Stomach (tissue), 9 donors: Measurements from ENCODE around the gene TMEM219. TPM values are rescaled to one million over a fixed set of nuclear protein-coding genes. Genes with fewer than 3 reads are reported as not detected.

ENCODE experiments used
- DNase-seq, 2 donors: peaks; one replicate each; pipeline versions ENCODE4 v3.0.0 to v3.0.0-alpha.2; 2013 to 2019
- H3K27ac ChIP-seq, 5 donors: fragments of 200-600 bp in 4 of 5; sonication (generic) in 4 of 5; one replicate each; pipeline ENCODE4 v1.5.1; 2013 to 2019; ENCODE audit warnings: mild to moderate bottlenecking in 1 of 5, moderate library complexity in 1 of 5
- H3K27me3 ChIP-seq, 3 donors: fragments of 200-600 bp; sonication (generic); one replicate each; pipeline ENCODE4 v1.5.1; 2017 to 2019; ENCODE audit warnings: mixed run types in 1 of 3
- H3K36me3 ChIP-seq, 4 donors: fragments of 200-600 bp; sonication (generic); 1 replicate in 3 of 4; 2 replicates in 1 of 4; pipeline ENCODE4 v1.5.1; 2016 to 2019
- H3K4me1 ChIP-seq, 4 donors: fragments of 200-600 bp; sonication (generic); one replicate each; pipeline ENCODE4 v1.5.1; 2016 to 2019
- H3K4me3 ChIP-seq, 4 donors: fragments of 200-600 bp; sonication (generic) in 3 of 4; one replicate each; pipeline ENCODE4 v1.5.1; 2016 to 2019; ENCODE audit warnings: mild to moderate bottlenecking in 1 of 4
- H3K9me3 ChIP-seq, 4 donors: fragments of 200-600 bp; sonication (generic); one replicate each; pipeline ENCODE4 v1.5.1; 2016 to 2019
- EP300 ChIP-seq: sonication (generic); formaldehyde crosslinking; IDR thresholded peaks from one replicate; pipeline ENCODE4 v1.6.1; 2017; ENCODE audit warnings: antibody characterized with exemption
- POLR2A ChIP-seq, 4 donors: fragments of 450-650 bp; IDR thresholded peaks; one replicate each; pipeline ENCODE4 v1.6.1; 2016; ENCODE audit warnings: antibody characterized with exemption in 4 of 4, control low read depth in 2 of 4, mild to moderate bottlenecking in 1 of 4, moderate library complexity in 1 of 4
- POLR2AphosphoS5 ChIP-seq, 3 donors: sonication (generic); formaldehyde crosslinking; IDR thresholded peaks; one replicate each; pipeline ENCODE4 v1.6.1; 2016; ENCODE audit warnings: antibody characterized with exemption in 3 of 3
- WGBS, 5 donors: extraction: QIAGEN DNeasy Blood & Tissue Kit in 3 of 5; methylation state at CpG; one replicate each; pipeline versions ENCODE4 v1.1.5 to v1.1.7; 2013 to 2018; 5-methylcytosine and 5-hydroxymethylcytosine counted together
- intact Hi-C: fragments of 100-400 bp; cut with DNase I; formaldehyde crosslinking; loops from one replicate; pipeline ENCODE4 v1.15.1; 2023; ENCODE audit warnings: low total_unique reads
- polyA plus RNA-seq, 3 donors: library from polyadenylated mRNA; stranded (reverse); fragments of 200-250 nt; gene quantifications; one replicate each; pipeline ENCODE4 v1.2.3, GENCODE V29; 2013
- total RNA-seq, 5 donors: library from RNA; depleted of rRNA; stranded (reverse); fragments of >200 nt; gene quantifications; one replicate each; pipeline versions ENCODE4 v1.1.0 to v1.2.3, GENCODE V29; 2014 to 2016
- TF ChIP-seq, protein P1 (sequence below), 7 experiments: fragments of 450-650 bp in 4 of 7; fragments of 200-600 bp in 3 of 7; sonication (generic) in 3 of 7; IDR thresholded peaks; one replicate each; pipeline ENCODE4 v1.5.1; 2016 to 2019; ENCODE audit warnings: antibody characterized with exemption in 7 of 7, control low read depth in 2 of 7, mild to moderate bottlenecking in 1 of 7
- donor health status: healthy with polysubstance abuse.
- donor health status: Bipolar disorder and iron deficiency.
- donor health status: healthy.

The TMEM219 gene
- total and polyA plus RNA-seq, 8 donors = 32.1 to 286 (median 139) TPM

DNA sequence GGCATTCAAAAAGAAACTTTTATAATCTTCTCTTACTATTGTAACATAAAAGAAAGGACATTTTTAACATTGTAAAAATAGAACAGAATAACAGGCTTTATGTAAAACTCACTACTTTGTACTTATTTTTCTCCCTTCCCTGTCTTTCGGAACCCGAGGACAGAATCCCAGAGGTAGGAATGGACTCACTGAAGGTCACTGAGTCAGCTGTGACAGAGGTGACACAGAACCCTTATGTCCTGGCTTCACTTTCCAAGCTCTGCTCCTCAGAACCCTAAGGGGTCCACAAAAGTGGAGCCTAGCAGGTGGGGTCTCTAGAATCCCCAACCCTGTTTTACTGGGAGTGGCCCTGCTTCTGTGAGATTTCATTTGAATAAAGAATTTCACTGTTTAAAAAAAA is 39.6 kb upstream of the TMEM219 start:
- peaks cover 17 to 39% (median 27%) of the 10 kb centered on the region in 4 donors for H3K4me1 ChIP-seq
- H3K36me3 ChIP-seq = peaks cover 4 to 63% (median 59%) of the 10 kb centered on the region in 4 donors
- no peak overlapping the region for H3K4me3 ChIP-seq
- no peaks in the 10 kb centered on the region for H3K9me3 ChIP-seq
- no peaks in the 10 kb centered on the region for H3K27me3 ChIP-seq
- intact Hi-C loops = no loop called here
- no peak for DNase-seq
- no peak for TF ChIP-seq POLR2A (IDR thresholded peaks at IDR 0.05)
- no peak for TF ChIP-seq POLR2AphosphoS5 (IDR thresholded peaks at IDR 0.05)
- TF ChIP-seq, protein P1, sequence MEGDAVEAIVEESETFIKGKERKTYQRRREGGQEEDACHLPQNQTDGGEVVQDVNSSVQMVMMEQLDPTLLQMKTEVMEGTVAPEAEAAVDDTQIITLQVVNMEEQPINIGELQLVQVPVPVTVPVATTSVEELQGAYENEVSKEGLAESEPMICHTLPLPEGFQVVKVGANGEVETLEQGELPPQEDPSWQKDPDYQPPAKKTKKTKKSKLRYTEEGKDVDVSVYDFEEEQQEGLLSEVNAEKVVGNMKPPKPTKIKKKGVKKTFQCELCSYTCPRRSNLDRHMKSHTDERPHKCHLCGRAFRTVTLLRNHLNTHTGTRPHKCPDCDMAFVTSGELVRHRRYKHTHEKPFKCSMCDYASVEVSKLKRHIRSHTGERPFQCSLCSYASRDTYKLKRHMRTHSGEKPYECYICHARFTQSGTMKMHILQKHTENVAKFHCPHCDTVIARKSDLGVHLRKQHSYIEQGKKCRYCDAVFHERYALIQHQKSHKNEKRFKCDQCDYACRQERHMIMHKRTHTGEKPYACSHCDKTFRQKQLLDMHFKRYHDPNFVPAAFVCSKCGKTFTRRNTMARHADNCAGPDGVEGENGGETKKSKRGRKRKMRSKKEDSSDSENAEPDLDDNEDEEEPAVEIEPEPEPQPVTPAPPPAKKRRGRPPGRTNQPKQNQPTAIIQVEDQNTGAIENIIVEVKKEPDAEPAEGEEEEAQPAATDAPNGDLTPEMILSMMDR (IDR thresholded peaks at IDR 0.05) = no peak
- no peak for TF ChIP-seq EP300
- H3K27ac ChIP-seq = no peak overlapping the region
- WGBS, 5 donors = 92 to 98% (median 95%) methylated on average over 2 of the region's 2 CpGs

DNA sequence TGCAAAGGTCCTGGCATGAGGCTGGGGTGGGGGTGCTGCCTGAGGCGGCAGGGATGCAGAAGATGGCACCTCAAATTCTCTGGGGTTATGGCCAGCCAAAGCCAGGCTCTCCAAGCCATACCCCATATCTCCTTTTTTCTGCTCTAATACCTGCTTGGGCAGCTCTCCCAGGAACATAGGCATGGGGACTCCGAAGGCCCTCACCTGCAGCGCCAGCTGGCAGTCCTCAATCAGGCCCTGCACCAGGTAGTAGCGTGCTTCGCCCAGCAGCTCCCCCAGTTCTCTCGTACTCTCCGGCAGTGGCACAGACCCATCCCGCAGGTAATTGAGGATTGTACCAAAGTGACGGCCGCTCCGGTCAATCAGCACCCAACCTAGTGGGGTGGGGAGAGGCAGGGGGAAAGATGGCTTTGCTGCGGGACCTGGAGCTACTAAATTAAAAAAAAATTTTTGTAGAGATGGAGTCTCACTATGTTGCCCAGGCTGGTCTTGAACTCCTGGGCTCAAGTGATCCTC is 38.8 kb upstream of the TMEM219 start:
- H3K4me3 ChIP-seq = no peak overlapping the region
- H3K36me3 ChIP-seq = peaks cover 4 to 56% (median 53%) of the 10 kb centered on the region in 4 donors
- no peak overlapping the region for H3K27ac ChIP-seq
- no peak for TF ChIP-seq EP300
- TF ChIP-seq, protein P1 (IDR thresholded peaks at IDR 0.05) = no peak
- no peak for TF ChIP-seq POLR2A (IDR thresholded peaks at IDR 0.05)
- TF ChIP-seq POLR2AphosphoS5 (IDR thresholded peaks at IDR 0.05) = no peak
- peaks cover 20 to 44% (median 30%) of the 10 kb centered on the region in 4 donors for H3K4me1 ChIP-seq
- intact Hi-C loops = no loop called here
- H3K9me3 ChIP-seq = no peaks in the 10 kb centered on the region
- H3K27me3 ChIP-seq = no peaks in the 10 kb centered on the region
- DNase-seq = no peak
- WGBS, 5 donors = 95 to 98% (median 96%) methylated on average over 12 of the region's 12 CpGs

DNA sequence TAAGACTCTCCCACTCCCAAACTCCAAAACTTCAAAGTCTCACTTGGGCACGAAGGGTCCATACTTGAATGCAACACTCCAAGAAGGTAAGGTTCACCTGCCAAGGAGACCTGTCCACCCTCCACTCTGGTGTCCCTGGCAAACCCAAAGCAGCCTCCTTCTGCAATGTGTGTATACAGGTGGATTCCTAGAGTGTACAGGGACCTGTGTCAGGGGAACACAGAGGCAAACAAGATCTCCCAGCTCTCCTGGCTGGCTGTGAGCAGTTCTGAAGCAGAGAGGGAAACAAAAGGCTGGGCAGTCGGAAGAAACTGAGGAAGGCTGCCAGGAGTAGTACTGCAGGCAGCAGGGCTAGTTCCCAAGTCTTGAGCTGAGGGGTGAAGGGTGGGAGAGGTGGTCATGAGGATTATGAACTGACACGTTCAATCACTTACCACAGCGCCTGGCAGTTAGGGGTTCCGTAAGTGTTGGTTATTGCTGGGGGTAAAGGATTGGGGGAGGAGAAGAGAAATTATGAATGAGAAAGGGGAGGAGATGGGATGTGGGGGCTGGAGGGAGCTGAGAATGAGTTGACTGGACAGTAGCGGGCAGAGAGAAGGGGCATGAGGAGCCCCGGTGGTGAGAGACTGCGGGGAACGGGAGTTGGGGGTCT is 36.6 kb upstream of the TMEM219 start:
- intact Hi-C loops = no loop called here
- TF ChIP-seq POLR2A (IDR thresholded peaks at IDR 0.05) (no peak), EP300 (no peak), POLR2AphosphoS5 (IDR thresholded peaks at IDR 0.05) (no peak)
- TF ChIP-seq, protein P1 (IDR thresholded peaks at IDR 0.05) = no peak
- Histone ChIP-seq H3K27me3 (no peaks in the 10 kb centered on the region), H3K9me3 (no peaks in the 10 kb centered on the region), H3K27ac (peak overlapping the region in 4 of 5 donors; percentile 84 to 92 (median 90)), H3K4me3 (peak overlapping the region; percentile 97 to 100 (median 98)), H3K4me1 (peaks cover 20 to 44% (median 30%) of the 10 kb centered on the region in 4 donors), H3K36me3 (peaks cover 0 to 36% (median 31%) of the 10 kb centered on the region in 4 donors)
- DNase-seq = peak in 1 of 2 donors; percentile 35
- 4 to 12% (median 6%) methylated on average over 7 to 9 of the region's 9 CpGs for WGBS, 5 donors

DNA sequence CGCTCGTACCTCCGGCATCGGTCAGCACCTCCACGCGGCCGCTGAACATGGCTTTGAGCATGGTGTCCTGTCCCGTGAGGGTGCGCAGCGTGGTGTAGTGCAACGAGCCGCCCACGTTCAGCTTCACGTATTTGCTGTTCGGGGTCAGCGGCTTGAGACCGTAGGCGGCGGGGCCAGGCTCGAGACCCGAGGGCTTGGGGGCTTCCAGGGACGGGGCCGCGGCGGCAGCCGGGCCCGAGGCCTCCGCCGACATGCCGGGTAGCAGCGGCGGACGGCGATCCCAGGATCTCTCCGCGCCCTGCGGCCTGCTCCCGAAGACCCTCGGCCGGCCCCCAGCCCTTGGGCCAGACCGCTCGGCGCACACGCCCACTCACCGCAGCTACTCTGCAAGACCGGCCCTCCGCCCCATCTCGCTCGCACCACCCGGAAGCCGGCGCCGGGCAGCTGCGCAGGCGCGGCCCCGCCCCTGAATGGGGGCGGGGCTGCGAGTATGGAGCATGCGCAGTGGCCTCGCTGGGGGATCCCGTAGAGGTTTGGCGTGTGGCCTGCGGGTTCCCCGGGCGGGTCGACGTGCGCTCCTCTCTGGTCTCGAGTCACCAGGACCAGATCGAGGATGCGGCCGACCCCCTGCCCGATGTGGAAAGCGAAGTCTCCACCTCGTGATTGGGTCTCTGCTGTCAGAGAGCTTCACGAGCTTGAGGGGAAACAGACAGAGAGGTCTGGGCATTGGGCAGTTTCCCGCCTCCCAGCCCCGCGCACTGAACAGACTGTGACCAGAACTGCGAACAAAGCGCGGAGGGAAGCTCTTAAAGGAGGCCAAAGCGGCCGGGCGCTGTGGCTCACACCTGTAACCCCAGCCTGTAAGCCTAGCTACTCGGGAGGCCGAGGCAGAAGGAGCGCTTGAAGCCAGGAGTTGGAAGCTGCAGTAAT is 35.8 kb upstream of the TMEM219 start, which contains the start of gene KCTD13:
TSS of gene KCTD13 (minus strand) at position 446 of the 930 bp plus-strand sequence. CDS start at position 253, 193 bp downstream.
- Histone ChIP-seq H3K27ac (peak within 1 kb of the TSS; percentile 84 to 92 (median 91)), H3K27me3 (no peaks in the 10 kb centered on the region), H3K36me3 (peaks cover 0 to 27% (median 23%) of the 10 kb centered on the region in 4 donors), H3K4me1 (peaks cover 20 to 44% (median 30%) of the 10 kb centered on the region in 4 donors), H3K9me3 (no peaks in the 10 kb centered on the region), H3K4me3 (peak within 1 kb of the TSS; percentile 97 to 100 (median 98))
- 0 to 1% (median 0%) methylated on average over 36 to 89 of the region's 89 CpGs for WGBS, 5 donors
- intact Hi-C loops = no loop called here
- DNase-seq = peak; percentile 88 to 95
- TF ChIP-seq POLR2AphosphoS5 (IDR thresholded peaks at IDR 0.05) = peak in 2 of 3 donors; percentile 89 to 92
- no peak for TF ChIP-seq EP300
- TF ChIP-seq POLR2A (IDR thresholded peaks at IDR 0.05) = peak in 2 of 4 donors; percentile 10 to 25
- TF ChIP-seq, protein P1 (IDR thresholded peaks at IDR 0.05) = no peak
